ENCODE results near the gene CRYGC. TPM values are rescaled to one million over a fixed set of nuclear protein-coding genes. Genes with fewer than 3 reads are reported as not detected.

The CRYGC gene
- total and polyA plus RNA-seq, 2 of the 8 experiments (the other 6 are each of a cell fraction or from before 2014, with no cell fraction given), result not detected

- TF ChIP-seq, protein P1, sequence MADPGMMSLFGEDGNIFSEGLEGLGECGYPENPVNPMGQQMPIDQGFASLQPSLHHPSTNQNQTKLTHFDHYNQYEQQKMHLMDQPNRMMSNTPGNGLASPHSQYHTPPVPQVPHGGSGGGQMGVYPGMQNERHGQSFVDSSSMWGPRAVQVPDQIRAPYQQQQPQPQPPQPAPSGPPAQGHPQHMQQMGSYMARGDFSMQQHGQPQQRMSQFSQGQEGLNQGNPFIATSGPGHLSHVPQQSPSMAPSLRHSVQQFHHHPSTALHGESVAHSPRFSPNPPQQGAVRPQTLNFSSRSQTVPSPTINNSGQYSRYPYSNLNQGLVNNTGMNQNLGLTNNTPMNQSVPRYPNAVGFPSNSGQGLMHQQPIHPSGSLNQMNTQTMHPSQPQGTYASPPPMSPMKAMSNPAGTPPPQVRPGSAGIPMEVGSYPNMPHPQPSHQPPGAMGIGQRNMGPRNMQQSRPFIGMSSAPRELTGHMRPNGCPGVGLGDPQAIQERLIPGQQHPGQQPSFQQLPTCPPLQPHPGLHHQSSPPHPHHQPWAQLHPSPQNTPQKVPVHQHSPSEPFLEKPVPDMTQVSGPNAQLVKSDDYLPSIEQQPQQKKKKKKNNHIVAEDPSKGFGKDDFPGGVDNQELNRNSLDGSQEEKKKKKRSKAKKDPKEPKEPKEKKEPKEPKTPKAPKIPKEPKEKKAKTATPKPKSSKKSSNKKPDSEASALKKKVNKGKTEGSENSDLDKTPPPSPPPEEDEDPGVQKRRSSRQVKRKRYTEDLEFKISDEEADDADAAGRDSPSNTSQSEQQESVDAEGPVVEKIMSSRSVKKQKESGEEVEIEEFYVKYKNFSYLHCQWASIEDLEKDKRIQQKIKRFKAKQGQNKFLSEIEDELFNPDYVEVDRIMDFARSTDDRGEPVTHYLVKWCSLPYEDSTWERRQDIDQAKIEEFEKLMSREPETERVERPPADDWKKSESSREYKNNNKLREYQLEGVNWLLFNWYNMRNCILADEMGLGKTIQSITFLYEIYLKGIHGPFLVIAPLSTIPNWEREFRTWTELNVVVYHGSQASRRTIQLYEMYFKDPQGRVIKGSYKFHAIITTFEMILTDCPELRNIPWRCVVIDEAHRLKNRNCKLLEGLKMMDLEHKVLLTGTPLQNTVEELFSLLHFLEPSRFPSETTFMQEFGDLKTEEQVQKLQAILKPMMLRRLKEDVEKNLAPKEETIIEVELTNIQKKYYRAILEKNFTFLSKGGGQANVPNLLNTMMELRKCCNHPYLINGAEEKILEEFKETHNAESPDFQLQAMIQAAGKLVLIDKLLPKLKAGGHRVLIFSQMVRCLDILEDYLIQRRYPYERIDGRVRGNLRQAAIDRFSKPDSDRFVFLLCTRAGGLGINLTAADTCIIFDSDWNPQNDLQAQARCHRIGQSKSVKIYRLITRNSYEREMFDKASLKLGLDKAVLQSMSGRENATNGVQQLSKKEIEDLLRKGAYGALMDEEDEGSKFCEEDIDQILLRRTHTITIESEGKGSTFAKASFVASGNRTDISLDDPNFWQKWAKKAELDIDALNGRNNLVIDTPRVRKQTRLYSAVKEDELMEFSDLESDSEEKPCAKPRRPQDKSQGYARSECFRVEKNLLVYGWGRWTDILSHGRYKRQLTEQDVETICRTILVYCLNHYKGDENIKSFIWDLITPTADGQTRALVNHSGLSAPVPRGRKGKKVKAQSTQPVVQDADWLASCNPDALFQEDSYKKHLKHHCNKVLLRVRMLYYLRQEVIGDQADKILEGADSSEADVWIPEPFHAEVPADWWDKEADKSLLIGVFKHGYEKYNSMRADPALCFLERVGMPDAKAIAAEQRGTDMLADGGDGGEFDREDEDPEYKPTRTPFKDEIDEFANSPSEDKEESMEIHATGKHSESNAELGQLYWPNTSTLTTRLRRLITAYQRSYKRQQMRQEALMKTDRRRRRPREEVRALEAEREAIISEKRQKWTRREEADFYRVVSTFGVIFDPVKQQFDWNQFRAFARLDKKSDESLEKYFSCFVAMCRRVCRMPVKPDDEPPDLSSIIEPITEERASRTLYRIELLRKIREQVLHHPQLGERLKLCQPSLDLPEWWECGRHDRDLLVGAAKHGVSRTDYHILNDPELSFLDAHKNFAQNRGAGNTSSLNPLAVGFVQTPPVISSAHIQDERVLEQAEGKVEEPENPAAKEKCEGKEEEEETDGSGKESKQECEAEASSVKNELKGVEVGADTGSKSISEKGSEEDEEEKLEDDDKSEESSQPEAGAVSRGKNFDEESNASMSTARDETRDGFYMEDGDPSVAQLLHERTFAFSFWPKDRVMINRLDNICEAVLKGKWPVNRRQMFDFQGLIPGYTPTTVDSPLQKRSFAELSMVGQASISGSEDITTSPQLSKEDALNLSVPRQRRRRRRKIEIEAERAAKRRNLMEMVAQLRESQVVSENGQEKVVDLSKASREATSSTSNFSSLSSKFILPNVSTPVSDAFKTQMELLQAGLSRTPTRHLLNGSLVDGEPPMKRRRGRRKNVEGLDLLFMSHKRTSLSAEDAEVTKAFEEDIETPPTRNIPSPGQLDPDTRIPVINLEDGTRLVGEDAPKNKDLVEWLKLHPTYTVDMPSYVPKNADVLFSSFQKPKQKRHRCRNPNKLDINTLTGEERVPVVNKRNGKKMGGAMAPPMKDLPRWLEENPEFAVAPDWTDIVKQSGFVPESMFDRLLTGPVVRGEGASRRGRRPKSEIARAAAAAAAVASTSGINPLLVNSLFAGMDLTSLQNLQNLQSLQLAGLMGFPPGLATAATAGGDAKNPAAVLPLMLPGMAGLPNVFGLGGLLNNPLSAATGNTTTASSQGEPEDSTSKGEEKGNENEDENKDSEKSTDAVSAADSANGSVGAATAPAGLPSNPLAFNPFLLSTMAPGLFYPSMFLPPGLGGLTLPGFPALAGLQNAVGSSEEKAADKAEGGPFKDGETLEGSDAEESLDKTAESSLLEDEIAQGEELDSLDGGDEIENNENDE (IDR thresholded peaks at IDR 0.05; ENCODE audit: insufficient replicate concordance, low read length), result no peak
- TF ChIP-seq SIN3A (conservative IDR thresholded peaks at IDR 0.05 in 1 of 2, IDR thresholded peaks at IDR 0.05 in 1 of 2; ENCODE audit: low read depth in 1 of 2, low read length in 2 of 2), result no peak
Measured at GRCh38 chr2:208099682-208100470, 29.8 kb downstream of the CRYGC start (continued).

All from H1 (cell line).